ENCODE measurements around the gene KHDC4.

KHDC4 gene

DNA sequence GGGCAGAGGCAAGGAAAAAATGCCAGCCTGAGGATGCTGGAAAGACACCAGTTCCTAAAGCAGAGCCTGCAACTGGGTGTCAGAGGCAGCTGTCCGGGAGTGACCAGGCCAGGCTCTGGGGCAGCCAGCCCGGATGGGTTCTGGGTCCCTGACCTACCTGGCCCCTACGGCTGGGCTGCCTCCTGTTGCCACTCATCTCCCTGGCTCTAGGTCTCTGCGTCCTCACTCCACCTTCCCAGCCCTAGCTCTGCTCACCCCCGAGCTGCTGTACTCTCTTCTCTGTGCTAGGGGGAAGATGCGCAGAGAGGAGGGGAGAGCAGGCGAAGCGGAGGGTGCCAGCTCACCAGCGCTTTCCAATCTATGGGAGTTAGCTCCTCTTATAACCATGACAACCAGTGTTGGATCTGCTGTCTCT is 35.2 kb upstream of the KHDC4 start:
- DNase-seq (ENCODE audit: low spot score), result no peak

DNA sequence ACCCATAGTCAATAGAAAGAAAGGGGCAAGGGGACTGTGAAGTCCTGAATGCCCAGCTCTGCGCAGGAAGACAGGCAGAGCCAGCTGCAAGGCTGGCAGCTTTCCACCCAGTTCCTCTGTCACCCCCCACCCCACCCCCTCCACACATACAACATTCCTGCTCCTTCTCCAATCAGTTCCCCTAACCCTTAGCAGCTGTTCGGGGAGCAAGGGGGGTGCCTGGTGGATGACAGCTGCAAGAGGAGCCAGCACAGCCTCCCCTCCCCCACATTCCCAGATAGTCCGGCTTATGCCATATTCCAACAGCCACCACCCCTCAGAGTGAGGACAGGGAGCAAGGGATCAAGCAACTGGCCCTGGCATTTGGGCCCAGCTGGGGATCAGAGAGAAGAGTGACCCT is 34.5 kb upstream of the KHDC4 start:
- no peak for DNase-seq (ENCODE audit: low spot score)

DNA sequence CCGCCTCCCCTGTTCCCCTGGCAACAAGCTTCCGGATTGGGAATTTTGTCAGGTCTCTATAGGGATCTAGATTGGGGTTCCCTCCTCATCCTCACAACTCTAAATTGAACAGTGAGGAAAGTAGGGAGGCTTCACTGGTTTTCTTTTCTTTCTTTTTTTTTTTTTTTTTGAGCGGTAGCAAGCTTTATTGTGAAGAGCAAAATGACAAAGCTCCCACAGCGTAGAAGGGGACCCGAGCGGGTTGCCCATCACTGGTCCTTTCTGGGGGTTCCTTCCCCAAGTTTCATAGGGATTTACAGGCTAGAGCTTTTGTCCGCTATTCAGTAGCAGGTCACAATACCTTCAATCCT is 33.8 kb upstream of the KHDC4 start:
- DNase-seq (ENCODE audit: low spot score), result no peak

DNA sequence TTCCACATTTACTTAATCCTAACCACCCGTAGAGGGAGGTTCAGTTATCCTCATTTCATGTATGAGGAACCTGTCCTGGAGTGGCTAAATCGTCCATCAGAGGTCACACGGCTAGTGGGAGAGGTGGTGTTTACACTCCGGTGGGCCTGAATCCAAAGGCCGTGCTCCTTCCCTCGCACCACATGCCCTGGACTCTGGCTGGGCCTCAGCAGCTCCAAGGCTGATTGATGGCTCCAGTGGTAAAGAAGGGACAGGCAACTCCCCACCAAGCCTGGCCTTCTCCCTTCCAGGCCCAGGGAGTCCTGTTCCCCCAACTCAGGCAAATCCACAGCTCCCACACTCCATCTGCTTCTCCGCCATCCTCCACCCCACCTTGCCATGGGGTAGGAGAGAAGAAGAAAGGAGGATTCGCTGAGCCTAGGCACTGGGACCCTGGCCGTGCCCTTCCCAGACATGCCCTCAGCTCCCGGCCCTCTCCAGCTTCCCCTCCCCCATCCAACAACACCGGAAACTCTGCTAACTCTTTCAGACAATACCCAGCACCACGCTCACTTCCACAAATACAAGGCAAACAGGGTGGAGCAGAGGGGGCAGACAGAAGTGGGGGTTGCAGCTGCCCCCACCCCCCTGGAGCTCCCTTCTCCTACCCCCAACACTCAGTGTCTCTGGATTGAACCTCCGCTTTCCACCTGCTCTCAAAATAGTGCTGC is 33.3 kb upstream of the KHDC4 start:
- no peak for DNase-seq (ENCODE audit: low spot score)

DNA sequence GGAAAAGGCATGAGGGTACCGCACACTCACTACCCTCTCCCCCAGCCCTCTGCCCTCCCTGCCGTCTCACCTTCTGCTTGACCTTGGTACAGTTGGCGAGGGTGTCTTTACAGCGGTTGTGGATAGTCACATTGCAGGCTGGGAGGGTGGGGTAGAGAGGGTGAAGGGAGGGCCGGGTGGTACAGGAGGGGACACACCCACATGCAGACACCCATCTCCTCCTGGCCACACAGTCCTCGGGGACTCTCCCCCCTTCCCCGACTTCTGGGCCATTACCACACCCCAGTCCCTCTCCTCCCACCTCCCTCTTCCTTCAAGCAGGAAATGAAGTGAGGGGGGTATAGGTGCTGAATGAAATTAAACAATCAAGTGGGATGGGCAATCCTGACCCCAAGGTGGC is 32.5 kb upstream of the KHDC4 start:
- DNase-seq (ENCODE audit: low spot score), result no peak

DNA sequence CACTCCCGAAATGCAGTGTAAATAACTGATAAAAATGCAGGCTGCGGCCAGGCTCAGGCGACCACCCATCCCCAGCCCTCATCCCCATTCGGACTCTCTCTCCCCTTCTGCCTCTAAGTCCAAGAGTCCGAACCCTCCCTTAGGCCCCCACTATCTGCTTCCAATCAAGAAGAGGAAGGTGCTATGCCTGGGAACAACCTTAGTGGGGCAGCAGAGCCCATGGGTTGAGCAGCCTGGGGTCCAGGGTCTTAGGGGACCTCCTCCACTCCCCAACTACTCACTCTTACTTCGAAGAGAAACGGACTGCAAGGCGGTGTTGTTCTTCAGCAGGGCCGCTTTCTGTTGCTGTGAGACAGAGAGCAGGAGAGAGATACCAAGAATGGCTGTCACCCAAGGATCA is 31.9 kb upstream of the KHDC4 start:
- no peak for DNase-seq (ENCODE audit: low spot score)

DNA sequence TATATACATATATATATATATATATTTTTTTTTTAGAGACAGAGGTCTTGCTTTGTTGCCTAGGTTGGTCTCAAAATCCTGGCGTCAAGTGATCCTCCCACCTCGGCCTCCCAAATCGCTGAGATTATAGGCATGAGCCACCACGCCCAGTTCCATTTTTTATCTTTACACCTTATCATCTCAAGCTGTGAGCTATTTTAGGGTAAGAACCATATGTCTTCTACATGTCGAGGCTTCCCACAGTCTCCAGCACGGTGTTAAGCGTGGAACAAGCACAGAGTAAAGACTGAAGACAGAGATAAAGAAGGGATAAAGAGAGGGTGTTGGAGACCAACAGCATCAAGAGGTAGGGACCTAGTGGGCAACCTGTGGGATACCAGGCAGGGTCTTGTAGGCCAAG is 30.0 kb upstream of the KHDC4 start:
- DNase-seq (ENCODE audit: low spot score), result no peak

DNA sequence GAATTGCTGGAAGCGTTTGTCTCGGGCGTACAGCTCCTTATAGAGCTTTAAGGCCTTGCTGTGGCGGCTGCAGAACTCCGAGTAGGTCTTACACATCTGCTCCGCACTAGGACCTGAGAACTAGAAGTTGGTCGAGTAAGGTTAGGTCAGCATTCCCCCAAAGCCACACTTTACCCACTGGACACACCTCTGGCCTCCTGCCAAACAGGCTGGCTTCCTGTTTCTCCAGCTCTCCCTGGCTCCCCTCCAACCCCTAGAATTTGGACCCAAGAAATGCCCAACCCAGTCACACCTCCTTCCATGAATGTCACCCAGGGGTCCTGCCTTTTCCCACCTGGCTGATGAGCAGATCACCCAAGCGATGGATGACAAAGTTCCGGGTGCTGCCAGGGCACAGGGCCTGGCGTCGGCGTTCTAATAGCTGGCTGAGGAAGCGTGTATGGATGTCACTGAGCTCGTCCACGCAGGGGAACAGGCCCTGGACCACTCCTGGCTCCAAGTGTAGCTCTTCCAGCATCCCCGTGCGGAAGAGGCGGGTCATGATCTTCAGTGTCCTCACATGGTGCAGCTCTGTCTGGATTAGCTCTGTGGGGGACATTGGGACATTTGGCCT is 28.5 kb upstream of the KHDC4 start:
- no peak for DNase-seq (ENCODE audit: low spot score)

DNA sequence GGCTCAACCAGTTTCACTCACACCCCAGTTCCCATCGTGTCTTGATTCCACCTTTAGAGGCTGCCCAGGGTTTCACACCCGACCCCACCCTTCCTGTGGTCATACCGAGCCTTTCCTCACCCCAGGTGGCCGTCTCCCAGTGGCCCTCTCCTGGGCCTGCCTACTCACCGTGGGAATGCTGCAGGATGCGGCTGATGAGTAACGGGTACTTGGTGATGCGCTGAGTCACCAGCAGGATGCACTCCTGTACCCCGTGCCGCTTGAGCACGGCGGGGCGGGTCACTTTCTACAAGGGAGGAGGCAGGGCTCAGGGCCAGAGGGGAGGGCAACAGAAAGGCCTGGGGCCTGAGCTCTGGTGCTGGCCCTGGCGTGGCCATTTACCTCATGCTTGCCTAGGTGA is 27.7 kb upstream of the KHDC4 start:
- DNase-seq (ENCODE audit: low spot score), result no peak

DNA sequence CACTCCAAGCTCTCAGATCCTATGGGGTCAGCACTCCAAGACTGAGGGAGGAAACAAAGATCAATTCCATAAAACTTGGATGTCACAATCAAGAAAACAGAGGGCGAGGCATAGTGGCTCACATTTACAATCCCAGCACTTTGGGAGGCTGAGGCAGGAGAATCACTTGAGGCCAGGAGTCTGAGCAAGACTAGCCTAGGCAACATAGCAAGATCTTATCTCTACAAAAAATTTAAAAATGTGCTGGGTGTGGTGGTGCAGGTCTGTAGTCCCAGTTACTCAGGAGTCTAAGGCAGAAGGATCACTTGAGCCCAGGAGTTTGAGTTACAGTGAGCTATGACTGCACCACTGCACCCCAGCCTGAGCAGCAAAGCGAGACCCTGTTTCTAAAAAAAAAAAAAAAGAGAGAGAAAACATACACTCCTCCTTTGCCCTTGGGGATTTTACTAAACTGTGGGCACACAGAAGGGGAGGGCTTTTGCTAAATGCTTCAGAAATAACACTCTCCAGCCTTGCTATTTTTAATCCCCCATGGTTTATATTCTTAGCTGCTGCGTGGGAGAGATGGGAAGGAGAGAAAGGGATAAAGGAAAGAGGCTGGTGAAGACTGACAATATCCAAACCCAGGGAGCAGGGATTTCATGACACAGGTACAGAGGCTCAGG is 26.0 kb upstream of the KHDC4 start:
- no peak for DNase-seq (ENCODE audit: low spot score)

DNA sequence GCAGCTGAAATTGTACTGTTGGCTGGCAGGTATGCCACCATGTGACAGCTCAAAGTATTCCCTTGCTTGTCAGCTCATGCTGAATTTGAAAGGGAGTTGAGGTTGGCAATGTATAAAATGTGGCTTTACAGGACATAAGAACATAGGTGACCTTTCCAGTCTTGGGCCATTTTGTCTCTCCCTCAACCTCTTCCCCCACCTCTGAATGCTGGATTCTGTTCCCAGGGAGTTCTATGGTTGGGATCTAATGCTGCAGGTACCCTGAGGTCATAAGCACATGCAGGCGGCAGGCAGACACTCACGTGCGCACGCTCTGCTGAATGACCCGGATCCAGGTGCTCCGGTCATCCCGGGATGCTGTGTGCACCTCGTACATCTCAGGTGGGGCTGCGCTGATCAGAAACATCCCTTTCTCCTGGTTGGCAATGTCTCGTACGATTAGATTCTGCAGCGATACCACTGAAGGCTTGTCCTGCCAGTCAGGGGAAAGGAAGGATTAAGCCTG is 23.2 kb upstream of the KHDC4 start:
- DNase-seq (ENCODE audit: low spot score), result no peak

DNA sequence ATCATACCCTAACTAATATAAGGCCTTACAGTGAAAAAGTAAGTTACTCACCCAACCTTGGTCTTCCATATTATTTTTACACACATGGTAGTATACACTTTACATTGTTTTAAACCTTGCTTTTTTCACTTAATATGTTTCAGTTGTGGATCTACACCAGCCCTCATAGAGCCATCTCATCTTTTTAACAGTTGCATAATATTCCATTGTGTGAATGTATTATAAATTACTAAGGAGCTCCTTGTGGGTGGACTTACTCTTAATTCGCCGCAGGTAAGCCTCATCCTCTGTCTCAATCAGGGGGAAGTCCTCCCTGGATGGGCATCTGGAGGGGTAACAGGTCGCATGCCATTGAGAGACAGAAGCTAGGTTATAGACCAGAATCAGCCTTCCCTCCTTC is 20.4 kb upstream of the KHDC4 start:
- DNase-seq (ENCODE audit: low spot score), result no peak

DNA sequence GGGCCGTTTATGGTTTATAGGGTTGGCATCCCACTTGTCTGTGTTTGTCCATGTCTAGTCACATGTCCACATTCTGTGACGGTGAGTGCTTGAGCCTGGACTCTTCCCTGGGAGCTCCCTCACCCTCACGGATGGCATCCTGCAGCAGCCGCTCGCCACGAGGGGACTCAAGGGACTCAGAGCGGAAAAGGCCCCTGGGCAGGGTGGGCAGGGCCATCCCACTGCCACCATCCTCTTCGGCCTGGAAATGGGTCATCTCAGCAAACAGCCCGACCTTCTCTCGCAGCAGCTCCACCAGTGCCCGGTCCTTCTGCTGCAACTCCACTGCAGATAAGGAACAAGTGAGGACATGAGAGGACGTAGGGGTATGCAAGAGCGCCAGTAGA is 18.3 kb upstream of the KHDC4 start:
- DNase-seq (ENCODE audit: low spot score), result no peak

DNA sequence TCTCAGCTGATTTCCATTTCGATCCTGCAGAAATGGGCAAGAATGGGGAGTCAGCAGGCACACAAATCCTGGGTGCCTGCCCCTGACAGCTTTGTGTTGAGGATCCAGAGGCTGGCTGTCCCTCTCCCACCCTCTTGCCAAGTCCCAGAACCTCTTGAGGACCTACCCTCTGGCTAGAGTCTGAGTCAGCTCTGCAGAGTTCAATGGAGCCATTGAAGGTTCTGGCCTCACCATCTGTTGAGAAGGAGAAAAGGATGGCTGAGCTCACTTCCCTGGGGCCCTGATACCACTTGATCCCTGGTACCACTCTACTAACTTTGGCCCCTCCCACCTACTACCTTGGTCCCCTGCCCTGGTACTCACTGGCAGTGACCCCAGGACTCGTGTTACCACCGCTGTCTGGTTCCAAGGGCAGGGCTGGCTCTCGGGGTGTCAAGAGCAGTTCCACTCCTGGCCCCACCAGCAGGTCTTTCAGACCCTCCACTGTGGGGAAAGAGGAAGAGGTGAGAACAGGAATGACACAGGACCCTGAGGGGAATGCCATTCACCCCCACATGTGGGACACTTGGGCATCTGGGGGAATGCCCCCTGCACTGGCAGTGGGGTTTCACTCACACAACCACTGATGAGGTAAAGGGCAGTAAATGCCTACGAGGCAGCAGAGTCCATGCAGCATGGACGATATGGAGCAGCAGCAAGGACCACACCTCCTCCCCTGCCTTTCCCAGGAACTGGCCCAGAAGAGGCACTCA is 17.7 kb upstream of the KHDC4 start:
- DNase-seq (ENCODE audit: low spot score), result no peak

DNA sequence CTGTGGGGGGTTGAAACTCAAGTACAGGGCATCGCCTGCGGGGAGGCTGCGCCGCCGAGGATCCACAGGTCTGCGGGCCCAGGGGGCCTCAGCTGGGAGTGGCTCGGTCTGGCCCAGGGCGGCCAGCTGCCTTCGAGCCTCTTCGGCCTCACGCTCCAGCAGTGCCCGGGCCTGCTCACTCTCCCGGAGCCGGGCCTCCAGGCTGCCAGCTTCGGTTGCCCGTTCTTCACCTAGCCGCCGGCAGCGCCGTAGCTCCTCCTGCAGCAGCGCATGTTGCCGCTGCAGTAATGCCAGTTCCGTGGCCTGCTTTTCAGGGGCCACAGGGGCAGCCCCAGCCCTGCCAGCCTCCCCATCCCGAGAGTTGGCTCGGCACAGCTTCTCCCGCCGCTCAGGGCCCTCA is 16.6 kb upstream of the KHDC4 start:
- DNase-seq (ENCODE audit: low spot score), result no peak

DNA sequence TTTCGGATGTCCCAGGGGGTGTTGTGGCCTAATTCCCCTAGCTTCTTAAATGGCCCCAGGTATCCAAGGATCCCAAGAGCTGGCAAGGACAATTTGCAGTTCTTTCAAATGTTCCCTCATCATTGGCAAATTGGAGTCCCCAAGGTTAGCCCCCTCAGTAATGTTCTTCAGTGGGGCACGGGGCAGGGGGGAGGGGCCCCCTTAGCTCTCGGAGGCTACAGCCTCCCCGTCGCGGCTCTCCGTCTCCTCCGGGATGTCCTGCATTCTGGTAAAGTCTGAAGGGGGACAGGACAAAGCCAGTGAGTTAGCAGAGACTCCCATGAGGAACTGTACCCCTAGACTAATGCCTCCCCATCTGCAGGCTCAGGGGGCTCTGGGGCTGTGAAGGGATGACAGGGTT is 13.5 kb upstream of the KHDC4 start:
- no peak for DNase-seq (ENCODE audit: low spot score)

DNA sequence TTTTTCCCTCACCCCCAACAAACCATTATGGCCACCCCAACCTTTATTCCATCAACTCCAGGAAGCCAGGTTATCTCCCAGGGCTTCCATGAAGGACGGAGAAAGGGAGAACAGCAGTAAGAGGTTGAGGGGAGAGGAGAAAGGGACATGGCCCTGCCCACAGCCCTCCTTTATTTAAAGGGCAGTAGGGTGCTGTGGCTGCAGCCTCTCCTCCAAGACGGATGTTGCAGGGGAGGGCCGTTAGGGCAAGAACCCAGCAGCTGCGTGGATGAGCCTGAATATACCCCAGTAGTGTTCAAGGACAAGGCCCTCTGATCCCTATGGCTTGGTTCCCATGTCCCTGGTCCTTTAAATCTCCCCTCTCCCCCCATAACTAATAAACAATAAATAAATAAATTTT is 13.1 kb upstream of the KHDC4 start:
- no peak for DNase-seq (ENCODE audit: low spot score)

DNA sequence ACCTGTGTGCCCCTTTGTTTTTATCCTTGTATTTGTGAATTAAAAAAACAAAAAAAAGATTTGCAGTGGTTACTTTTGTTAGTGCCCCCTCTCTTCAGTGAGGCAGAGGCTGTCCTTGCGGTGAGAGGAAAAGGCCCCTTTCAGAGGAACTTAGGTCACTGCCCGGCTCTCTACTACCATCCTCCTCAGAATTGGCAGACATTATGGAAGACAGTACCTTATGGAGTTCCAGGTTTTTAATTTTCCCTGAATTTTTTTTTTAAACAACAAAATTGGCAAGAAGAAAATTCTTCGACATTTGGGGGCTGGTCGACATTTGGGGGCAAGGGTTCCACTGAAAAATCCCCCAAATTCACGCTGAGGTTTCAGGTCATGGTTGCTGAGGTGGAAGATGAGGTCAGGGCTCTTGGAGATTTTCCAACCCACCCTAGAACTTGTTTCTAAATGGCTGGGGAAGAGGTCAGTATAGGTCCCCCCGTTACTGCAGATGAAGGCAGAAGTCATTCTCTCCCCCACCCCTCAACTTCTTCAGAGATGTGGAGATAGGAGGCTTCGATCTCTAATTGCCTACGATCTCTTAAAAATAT is 12.5 kb upstream of the KHDC4 start:
- DNase-seq (ENCODE audit: low spot score), result no peak

DNA sequence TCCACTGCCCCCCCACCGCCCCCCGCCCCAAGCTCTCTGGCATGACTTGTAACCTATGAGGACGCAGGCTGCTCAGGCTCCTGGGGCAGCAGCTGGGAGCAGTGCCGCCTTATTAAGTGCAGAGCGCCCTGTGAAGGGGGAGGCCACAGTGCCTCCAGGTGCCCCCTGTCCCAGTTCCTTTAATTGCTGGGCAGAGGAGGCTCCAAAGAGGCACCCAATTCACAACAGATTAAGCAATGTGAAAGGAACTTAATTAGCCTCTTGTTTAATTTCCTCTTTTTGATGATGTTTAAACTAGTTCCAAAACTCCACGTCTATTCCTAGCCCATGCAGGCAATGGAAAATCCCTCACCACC is 10.2 kb upstream of the KHDC4 start:
- DNase-seq (ENCODE audit: low spot score), result no peak

DNA sequence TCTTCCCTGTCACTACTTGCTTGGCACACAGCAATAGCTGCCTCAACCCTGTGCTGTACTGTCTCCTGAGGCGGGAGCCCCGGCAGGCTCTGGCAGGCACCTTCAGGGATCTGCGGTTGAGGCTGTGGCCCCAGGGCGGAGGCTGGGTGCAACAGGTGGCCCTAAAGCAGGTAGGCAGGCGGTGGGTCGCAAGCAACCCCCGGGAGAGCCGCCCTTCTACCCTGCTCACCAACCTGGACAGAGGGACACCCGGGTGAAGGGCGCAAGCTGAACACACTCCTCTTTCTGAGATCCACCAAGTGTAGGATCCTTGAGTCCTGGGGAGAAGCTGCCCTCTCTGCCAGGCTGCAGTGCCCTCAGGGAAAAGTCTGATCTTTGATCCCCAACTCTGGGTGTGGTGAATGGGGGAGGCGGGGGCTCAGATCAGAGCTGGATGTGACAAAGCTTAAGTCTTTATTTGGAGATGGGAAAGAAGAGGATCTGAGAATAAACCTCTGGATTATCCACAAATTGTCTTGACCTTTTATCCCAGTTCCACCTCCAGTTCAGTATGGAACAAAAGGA is 8.4 kb upstream of the KHDC4 start:
- DNase-seq (ENCODE audit: low spot score), result no peak

DNA sequence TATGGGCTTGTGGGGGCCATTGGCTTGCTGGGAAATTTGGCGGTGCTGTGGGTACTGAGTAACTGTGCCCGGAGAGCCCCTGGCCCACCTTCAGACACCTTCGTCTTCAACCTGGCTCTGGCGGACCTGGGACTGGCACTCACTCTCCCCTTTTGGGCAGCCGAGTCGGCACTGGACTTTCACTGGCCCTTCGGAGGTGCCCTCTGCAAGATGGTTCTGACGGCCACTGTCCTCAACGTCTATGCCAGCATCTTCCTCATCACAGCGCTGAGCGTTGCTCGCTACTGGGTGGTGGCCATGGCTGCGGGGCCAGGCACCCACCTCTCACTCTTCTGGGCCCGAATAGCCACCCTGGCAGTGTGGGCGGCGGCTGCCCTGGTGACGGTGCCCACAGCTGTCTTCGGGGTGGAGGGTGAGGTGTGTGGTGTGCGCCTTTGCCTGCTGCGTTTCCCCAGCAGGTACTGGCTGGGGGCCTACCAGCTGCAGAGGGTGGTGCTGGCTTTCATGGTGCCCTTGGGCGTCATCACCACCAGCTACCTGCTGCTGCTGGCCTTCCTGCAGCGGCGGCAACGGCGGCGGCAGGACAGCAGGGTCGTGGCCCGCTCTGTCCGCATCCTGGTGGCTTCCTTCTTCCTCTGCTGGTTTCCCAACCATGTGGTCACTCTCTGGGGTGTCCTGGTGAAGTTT is 7.8 kb upstream of the KHDC4 start:
- DNase-seq (ENCODE audit: low spot score), result no peak

Data from COLO829 (cell line).